GM18858 (cell line): ENCODE data around the gene PGM2L1.
"Not testable (repeated sequence)": the region's sequence is repeated elsewhere in the genome, so short reads cannot be mapped to it uniquely, and the experiment has no call there.

Experiments
- ATAC-seq: cut with Tn5 transposase; IDR thresholded peaks from one replicate; pipeline ENCODE4 v1.9.1; 2021; ENCODE audit not compliant: unreplicated experiment

The PGM2L1 gene

DNA sequence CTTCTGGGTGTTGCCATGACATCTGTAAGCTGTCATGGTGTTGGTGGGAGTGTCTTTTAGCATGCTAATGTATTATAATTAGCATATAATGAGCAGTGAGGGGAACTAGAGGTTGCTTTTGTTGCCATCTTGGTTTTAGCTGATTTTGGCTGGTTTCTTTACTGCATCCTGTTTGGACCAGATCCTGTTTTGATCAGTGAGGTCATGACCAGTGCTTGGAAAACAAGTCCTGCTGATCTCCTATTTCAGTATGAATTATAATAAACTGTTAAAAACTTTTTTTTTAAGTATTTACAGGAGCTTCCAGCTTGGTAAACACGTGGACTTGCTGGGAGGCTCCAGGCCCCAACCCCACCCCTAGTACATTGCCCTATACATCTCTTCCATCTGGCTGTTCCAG, 56.3 kb downstream of the PGM2L1 start:
- no peak for ATAC-seq

DNA sequence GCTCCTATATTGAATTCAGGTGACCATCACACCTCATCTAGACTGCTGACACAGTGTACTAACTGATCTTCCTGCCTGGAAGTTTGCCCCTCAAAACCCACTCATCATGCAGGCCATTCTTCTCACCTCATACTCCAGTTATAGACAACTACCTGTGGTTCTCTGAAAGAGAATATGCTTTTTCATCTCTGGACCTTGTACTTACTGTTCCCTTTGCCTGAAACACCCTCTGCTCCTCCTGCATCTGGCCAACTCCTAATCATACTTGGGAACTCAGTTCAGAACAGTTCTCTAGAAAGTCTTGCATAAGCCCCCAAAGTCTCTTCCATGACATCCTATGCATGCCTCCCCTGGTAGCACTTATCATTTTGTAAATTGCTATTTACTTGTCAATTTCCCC, 58.6 kb downstream of the PGM2L1 start:
- ATAC-seq = no peak

DNA sequence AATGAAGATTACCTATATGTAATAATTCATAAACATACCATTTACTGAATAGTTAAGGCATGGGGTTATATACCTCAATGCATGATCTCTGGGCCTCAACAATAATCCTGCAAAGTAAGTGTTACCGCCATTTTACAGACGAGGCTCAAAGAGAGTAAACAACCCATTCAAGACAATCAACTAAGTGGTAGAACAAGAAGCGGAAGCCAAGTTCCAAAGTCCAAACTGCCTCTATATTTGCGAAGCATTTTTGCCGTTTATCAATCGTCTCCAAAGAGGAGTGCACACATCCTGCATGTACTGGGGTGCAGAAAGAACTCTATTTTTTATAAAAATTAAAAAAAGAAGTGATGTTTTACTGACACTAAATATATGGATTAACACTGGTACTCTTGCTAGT, 59.3 kb downstream of the PGM2L1 start:
- no peak for ATAC-seq

DNA sequence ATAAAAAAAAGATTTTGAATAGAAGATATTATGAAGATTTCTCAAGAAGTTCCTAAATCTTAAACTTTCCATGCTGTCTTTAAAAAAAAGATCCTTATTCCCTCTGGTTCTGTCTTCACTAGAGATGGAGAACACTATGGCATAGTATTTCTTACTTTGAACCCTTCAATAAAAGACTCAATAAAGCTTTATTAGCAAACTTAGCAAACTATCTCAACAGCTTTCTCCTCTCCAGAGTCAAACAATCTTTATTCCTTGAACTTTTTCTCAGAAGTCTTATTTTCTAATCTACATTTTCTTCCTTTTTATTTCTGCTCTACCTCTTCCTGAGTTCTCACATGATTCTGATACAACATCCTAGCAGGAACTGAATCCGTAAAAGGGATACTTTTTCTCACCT, 65.0 kb downstream of the PGM2L1 start:
- ATAC-seq = no peak

DNA sequence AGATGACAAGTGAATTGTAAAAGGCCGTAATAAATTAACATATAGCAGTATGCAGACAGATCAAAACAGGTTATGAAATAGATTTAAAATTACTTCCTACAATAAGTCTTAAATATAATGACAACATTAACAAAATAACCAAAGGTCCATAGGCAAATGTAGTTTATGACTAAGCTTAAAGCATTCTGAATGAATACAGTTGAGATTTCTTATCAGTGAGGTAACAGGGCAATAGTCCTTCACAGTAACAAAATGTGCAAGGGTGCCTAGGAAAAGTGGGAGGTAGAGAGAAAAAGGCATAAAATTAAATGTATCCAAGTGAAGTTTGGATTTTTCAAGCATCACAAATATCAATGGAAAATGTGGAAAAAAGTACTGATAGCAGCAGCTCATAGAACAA, 65.9 kb downstream of the PGM2L1 start:
- no peak for ATAC-seq

DNA sequence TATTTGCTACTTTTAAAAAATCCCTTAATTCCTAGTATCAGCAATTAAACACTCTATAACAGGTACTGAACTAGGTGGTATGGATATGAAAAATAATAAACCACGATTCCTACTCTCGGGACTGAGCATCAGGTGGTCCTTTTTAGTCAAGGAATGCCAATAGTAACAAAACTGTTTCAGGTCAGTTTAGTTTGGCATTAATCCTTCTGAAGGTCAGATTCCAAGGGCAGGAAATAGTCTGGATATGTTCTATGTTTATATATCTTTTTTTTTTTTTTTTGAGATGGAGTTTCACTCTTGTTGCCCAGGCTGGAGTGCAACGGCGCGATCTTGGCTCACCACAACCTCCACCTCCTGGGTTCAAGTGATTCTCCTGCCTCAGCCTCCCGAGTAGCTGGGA, 67.2 kb downstream of the PGM2L1 start:
- ATAC-seq = not testable (repeated sequence)

DNA sequence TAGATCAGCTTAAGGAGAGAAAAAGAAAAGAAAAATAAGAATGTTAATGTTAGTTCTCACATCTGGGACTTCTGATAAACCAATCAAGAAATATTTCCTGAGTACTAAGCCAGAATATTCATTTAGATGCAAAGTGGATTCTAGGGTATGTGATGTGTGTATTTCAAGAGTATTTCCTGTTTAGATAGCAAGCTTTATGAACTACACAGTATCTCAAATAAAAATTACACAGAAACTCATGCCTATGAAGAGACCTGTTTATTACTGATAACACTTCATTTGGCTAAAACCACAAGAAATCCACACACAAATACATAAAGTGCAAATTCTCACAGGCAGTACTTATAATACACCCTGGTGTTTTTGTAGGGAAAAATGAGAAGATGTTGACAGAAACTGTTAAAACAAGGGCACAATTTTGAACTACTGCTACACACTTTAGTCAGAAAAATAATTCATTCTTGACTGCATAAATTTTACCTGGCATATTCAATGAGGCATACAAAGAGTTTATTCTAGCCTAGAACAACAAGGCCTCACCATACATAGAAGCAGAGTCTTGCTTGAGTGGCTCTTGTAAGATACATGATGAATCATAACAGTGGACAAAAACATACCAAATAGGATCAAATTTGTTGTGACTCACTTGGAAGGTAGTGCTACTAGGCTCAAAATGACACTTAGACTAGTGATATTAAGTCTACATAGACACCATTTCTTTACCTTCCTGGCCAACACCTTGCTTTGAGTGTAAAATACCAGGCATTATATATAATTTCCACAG, 68.0 kb downstream of the PGM2L1 start:
- ATAC-seq = no peak

DNA sequence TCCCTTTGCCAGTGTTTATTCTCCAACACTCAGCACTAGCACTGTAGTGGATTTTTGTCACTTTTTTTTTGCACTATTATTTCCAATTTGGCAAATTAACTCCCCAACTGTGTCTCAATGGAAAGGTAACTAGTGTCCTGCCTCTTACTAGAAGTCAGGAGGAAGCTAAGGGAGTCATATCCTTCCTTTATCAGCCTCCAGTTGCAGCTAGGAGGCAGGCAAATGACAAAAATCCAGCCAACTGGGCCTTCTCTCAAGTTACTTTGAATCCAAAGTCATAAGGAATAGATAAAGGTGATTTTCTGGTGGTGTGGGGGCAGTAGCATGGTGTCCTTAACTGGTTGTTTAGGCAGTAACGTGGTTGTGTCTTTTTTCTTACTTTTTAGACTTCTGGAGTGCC, 71.2 kb downstream of the PGM2L1 start:
- ATAC-seq = no peak

DNA sequence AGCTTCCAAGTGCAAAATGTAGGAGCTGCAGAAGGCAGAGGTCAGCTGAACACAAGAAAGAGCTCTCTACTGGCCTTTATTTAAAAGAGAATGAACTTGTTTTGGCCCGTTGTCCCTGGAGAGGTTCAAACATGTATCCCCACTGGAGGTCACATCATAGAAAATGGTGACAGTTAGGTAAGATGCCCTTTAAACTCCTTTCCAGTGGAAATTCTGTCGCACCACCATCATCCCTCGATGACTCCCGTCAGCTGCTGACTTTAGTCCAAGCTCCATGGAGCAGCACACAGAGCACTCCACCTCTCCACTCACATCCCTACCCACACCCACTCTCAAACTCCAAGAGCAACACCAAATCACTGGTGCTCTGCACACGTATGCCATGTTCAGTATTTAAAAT, 71.6 kb downstream of the PGM2L1 start:
- ATAC-seq = no peak

DNA sequence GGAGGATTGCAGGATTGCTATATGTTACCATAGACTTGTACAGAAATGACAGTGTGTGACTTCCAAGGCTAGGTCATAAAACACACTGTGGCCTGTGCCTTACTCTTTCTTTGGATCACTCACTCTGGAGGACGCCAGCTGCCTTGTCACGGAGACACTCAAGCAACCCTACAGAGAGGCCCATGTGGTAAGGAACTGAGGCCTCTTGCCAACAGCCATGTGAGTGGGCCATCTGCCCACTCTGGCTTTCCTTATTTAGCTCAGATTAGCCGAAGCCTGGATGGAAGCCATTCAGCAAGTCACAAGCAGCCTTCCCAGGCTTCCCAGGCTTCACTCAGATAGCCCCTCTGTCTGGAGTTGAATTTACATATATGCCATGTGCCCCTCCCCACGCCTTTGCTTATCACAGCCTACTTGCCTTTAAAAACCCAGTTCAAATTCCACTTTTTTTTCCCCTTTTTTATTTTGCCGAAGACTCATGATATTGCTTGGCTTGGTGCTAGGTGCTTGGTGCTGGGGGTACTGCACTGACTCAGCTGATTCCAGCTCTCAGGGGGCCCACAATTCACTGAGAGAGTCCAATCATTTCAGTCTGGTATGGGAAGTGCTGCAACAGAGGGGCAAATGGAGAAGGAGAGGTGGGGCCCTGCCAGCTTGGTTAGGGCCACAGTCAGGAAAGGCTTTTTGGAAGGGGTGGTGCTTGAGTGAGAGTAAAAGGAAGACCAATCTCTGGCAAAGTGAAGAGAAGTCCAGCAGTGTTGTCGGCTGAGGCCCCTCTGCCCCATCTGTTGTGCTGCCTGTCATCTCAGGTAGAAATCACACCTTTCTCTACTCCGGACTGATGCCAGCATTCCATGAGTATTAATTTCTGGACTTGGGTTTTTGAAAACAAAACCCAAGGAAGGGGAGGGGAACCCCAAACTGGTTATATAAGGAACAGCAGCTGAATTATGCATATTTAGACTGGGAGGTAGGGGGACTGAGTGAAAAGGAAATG, 72.3 kb downstream of the PGM2L1 start:
- no peak for ATAC-seq

DNA sequence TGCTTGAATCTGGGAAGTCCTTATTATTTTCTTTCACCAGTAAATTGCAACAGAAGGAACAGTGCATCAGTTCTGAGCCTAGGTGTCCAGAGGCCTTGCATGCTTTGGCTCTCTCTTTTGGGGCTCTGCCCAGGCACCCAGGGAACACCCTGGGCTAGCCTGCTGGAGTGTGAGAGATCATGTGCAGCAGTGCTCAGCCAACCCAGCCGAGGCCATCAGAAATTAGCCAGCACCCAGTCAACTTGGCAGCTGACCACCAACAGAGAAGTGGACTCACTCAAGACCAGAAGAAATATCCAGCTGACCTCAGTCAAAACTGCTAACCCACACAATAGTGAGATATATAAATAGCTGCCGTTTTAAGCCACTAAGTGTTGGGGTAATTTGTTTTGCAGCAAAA, 75.6 kb downstream of the PGM2L1 start:
- ATAC-seq = no peak

DNA sequence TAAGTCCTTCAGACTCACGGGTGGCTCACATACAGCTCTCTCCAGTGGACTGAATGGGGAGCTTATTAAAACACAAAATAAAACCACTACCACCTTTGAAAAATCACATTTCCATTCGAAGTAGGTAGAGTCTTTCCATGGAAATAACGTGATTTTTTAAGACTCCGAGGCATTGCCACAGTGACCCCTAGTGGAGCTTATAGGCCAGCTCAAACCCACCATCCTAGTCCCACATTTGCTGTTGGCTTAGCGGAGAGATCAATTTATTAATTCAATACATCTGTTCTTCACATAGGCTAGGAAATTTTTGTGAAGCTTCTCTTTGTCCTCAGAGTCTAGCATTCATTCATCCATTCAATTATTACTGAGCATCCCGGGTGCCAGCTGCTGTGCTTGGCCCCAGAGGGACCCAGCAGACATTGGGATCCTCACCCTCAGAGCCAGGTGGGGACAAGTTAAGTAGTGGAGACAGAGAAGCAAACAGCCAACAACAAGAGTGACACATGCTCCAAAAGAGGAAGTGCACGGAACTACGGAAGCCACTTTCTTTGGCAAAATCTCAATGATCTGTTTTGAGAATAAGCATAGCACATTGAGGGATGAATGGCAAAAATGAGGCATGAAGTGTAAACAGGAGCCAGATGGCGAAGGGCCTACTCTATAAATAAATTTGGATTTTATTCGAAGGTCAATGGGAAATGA, 76.6 kb downstream of the PGM2L1 start:
- ATAC-seq = no peak

DNA sequence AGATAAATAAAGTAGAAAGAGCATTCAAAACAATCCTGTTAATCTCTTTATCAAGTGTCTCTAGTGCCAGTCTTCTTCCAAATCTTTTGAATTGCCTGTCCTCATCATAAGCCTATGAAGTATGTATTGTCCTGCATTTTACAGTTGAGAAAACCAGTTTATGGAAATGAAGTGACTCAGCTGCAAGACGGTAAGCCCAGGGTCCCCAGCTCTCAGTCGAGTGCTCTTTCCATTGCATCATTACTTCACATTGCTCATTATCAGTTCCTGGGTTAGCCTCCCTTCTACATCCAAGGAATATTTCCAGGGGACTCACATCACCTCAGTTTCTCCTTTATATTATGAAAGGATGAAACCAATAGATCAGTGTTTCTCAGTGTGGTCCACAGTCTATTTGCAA, 77.7 kb downstream of the PGM2L1 start:
- no peak for ATAC-seq

DNA sequence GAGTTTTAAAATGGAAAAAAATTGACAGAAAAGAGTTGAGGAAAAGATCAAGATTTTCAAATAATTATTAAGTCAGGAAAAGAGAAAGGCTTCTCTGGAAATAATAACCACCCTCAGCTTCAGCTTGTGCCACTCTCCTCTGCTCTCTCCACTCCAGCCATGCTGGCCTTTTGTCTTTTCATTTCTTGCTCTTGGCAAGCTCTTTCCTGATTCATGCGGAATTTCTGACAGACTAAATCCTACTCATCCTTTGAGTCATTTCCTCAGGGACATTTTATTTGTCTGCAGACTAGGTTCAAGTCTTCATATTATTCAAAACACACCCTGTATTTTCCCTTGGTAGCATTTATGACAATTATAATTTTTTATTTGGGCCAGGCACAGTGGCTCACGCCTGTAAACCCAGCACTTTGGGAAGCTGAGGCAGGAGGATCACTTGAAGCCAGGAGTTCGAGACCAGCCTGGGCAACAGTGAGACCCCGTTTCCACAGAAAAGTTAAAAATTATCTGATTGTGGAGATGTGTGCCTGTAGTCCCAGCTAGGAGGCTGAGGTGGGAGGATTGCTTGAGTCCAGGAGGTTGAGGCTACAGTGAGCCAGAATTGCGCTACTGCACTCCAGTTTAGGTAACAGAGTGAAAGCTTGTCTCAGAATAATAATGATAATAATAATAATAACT, 79.0 kb downstream of the PGM2L1 start:
- ATAC-seq = no peak

DNA sequence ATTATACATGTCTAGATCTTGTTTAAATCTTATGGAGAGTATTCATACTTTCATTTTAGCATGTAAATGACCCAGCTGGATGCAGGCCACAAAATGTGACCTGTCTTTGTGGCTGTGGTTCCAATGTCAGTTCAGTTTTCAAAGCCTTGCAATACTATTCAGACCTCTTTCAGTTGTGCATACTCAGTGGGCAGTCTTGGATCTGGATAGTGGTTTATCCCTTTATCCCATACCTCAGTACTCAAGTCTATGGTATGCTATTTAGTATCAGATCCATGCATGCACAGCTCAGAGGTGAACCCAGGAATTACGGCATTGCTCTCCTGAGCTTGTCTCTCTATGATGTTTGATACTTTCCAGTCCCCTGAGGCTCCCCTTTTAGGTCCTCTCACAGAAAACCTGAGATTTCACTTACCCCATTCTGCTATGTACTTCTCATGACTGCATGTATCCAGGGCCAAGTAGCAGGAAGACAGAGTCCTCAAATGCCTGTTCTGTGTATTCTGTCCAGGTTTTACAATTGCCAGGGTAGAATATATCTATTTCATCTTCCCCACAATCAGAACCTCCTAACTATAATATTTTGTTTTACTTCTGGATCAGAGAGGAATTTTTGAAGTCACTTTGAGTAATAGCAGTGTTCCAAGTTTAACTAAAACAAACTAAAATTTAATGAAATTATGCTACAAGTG, 79.8 kb downstream of the PGM2L1 start:
- no peak for ATAC-seq

DNA sequence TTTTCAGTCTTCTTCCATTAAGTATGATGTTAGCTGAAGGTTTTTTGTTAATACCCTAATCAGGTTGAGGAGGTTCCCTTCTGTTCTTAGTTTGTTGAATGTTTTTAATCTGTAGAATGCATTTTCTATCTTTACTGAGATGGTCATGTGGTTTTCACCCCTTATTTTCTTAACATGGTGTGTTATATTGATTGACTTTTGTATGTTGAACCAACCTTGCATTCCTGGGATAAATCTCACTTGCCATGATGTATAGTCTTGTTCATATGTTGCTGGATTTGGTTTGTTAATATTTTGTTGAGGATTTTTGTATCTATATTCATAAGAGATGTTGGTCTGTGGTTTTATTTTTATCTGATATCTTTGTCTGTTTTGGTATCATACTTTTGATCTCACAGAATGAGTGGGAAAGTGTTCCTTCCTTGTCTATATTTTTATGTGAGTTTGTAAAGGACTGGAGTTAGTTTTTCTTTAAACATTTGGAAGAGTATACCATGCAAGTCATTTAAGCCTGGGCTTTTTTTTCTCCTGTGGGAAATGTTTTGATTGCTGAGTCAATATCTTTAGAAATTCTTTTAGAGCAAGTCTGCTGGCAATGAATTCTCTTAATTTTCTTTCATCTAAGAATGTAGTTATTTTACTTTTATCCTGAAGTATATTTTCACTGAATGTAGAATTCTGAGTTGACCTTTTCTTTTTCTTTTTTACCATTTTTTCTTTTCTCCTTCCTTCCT, 81.3 kb downstream of the PGM2L1 start:
- ATAC-seq = no peak

DNA sequence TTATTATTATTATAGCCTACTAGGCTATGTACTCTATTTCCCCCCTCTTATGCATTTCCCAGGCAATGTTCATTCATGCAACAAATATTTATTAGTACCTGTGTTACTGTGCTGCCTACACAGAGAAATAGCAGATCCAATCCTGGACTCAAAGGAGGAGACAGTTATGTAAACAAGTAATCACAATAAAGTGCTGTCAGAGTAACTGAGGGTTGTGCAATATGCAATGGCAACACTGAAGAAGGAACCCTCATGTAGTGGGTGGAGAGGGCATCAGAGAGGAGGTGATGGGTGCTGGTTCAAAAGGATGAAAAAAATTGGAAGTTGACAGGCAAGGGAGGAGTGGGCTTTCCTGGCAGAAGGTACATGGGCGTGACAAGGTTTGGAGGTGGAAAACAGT, 85.9 kb downstream of the PGM2L1 start:
- no peak for ATAC-seq

DNA sequence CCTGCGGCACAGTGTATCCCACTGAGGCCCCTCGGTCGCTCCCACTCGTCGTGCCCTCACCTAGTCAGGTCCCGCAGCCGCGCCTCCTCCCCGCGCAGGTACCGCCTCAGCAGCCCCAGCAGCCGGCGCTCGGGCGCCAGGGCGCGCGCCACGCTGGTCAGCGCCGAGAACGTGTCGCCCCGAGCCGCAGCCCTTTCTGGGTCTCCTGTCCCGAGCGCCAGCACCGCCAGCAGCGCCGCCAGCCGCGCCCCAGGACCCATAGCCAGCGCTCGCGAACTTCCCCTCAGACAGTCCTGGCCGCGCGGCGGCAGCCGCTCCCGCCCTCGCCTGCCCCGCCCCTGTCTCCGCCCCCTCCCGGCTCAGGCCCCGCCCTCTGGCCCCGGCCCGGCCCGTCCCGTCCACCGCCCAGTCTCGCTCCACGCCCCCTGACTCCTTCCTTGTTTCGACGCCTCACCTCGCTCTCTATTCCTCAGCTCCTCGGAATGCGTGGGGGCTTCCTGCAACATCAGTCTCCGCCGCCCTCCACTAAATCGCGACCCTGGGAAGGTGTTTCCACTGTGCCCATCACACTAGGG, 86.8 kb downstream of the PGM2L1 start, which contains the start of gene P4HA3:
Gene P4HA3, minus strand, starts transcription at position 289 of the 575 bp plus-strand sequence. Its CDS starts 29 bp downstream, at position 260.
- ATAC-seq = no peak

DNA sequence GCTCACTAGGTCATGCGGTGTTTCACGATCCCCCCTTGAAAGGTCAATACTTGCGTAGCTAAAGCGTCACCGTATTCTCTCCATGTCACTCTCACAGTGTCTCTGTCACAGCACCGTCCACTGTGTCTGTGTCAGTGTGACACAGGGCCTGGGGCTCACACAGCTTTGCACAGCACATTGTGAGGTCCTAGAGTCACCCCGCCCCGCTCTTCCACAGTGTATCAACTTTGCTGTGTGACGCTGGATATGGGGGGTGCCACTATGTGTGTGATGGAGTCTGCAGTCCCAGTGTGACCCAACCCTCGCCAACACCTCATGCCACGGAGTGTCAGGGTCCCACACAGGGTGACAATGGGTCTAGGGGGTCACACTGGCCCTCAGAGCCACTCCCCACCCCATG, 87.4 kb downstream of the PGM2L1 start:
- ATAC-seq = no peak
